ENCODE results near the gene SEPTIN5. TPM values are rescaled to one million over a fixed set of nuclear protein-coding genes. Genes with fewer than 3 reads are reported as not detected.

The SEPTIN5 gene
- total RNA-seq, 1 donor from 2014 or later = 5.0 TPM

DNA sequence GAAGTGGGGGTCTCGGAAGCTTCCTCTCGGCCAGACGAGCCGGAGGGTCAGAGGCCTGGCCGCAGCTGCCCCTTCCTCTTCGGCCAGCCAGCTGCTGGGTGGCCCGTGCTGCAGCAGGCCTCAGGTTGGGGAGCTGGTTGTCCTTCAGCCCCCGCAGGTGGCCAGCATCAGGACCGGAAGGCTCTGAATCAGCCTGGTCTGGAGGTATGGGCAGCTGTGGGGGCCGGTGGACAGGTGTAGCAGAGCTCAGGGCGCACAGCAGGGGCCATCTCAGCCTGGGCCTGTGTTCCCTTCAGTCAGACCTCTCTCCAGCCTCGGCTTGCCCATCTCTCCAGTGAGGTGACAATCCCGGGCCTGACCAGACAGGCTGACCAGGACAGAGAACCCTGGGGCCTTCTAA is 32.4 kb downstream of the SEPTIN5 start:
- no peaks in the 10 kb centered on the region for H3K9me3 ChIP-seq (ENCODE audit: low read depth)
- H3K4me1 ChIP-seq = peaks cover 12% of the 10 kb centered on the region
- no peak overlapping the region for H3K4me2 ChIP-seq
- H3K36me3 Mint-ChIP-seq = no peaks in the 10 kb centered on the region
- H3K4me1 Mint-ChIP-seq = peaks cover 4% of the 10 kb centered on the region
- no peaks in the 10 kb centered on the region for H3K79me2 ChIP-seq (ENCODE audit: low read depth)
- H3F3A ChIP-seq (ENCODE audit: low read depth) = peaks cover 4% of the 10 kb centered on the region
- no peak overlapping the region for H3K9ac ChIP-seq
- no peak overlapping the region for H3K27ac Mint-ChIP-seq
- H3K27ac ChIP-seq = no peak overlapping the region
- no peak overlapping the region for H3K4me3 ChIP-seq
- no peak for DNase-seq (ENCODE audit: low spot score)
- no peaks in the 10 kb centered on the region for H3K9me3 Mint-ChIP-seq
- H3K4me3 Mint-ChIP-seq = no peak overlapping the region
- H4K20me1 ChIP-seq (ENCODE audit: low read depth) = no peaks in the 10 kb centered on the region
- TF ChIP-seq EZH2phosphoT487 (IDR thresholded peaks at IDR 0.05) = no peak
- TF ChIP-seq, protein P1, sequence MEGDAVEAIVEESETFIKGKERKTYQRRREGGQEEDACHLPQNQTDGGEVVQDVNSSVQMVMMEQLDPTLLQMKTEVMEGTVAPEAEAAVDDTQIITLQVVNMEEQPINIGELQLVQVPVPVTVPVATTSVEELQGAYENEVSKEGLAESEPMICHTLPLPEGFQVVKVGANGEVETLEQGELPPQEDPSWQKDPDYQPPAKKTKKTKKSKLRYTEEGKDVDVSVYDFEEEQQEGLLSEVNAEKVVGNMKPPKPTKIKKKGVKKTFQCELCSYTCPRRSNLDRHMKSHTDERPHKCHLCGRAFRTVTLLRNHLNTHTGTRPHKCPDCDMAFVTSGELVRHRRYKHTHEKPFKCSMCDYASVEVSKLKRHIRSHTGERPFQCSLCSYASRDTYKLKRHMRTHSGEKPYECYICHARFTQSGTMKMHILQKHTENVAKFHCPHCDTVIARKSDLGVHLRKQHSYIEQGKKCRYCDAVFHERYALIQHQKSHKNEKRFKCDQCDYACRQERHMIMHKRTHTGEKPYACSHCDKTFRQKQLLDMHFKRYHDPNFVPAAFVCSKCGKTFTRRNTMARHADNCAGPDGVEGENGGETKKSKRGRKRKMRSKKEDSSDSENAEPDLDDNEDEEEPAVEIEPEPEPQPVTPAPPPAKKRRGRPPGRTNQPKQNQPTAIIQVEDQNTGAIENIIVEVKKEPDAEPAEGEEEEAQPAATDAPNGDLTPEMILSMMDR (IDR thresholded peaks at IDR 0.05) = no peak
- no peak for TF ChIP-seq EZH2 (IDR thresholded peaks at IDR 0.05)
- no peak overlapping the region for H2AFZ ChIP-seq (replicated peaks)
- H3K36me3 ChIP-seq = no peaks in the 10 kb centered on the region
- peaks cover 9% of the 10 kb centered on the region for H3K27me3 Mint-ChIP-seq (ENCODE audit: insufficient read depth, low read depth)
- peaks cover 15% of the 10 kb centered on the region for H3K27me3 ChIP-seq

DNA sequence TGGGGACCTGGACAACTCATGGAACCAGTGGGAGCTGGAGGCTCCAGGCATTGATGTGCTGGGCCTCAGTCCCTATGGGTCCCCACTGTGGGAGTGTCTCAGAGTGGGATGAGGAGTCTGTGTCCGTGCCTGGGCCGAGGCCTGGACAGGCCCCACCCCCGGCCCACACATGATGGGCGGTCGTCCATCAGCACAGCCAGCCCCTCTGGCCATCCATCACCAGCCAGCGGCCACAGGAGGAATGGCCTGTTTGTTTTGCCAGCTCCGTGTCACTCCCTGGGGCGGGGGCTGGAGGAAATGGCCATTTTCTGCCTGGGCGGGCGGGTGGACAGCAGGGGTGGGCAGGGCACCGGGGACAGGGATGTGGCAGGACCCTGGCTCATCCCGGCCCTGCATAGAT is 33.2 kb downstream of the SEPTIN5 start:
- H3K36me3 ChIP-seq = no peaks in the 10 kb centered on the region
- Mint-ChIP-seq H3K27ac (no peak overlapping the region), H3K27me3 (ENCODE audit: insufficient read depth, low read depth) (peaks cover 13% of the 10 kb centered on the region), H3K4me1 (peaks cover 4% of the 10 kb centered on the region), H3K9me3 (no peaks in the 10 kb centered on the region), H3K36me3 (no peaks in the 10 kb centered on the region), H3K4me3 (no peak overlapping the region)
- H3K4me1 ChIP-seq = peaks cover 12% of the 10 kb centered on the region
- no peaks in the 10 kb centered on the region for H4K20me1 ChIP-seq (ENCODE audit: low read depth)
- H3F3A ChIP-seq (ENCODE audit: low read depth) = peaks cover 4% of the 10 kb centered on the region
- H3K79me2 ChIP-seq (ENCODE audit: low read depth) = no peaks in the 10 kb centered on the region
- peaks cover 23% of the 10 kb centered on the region for H3K27me3 ChIP-seq
- H3K9me3 ChIP-seq (ENCODE audit: low read depth) = no peaks in the 10 kb centered on the region
- no peak overlapping the region for H2AFZ ChIP-seq (replicated peaks)
- H3K4me2 ChIP-seq = no peak overlapping the region
- H3K9ac ChIP-seq = no peak overlapping the region
- no peak for DNase-seq (ENCODE audit: low spot score)
- no peak overlapping the region for H3K27ac ChIP-seq
- TF ChIP-seq EZH2phosphoT487 (IDR thresholded peaks at IDR 0.05) (no peak), EZH2 (IDR thresholded peaks at IDR 0.05) (no peak)
- TF ChIP-seq, protein P1 (IDR thresholded peaks at IDR 0.05) = no peak
- no peak overlapping the region for H3K4me3 ChIP-seq

DNA sequence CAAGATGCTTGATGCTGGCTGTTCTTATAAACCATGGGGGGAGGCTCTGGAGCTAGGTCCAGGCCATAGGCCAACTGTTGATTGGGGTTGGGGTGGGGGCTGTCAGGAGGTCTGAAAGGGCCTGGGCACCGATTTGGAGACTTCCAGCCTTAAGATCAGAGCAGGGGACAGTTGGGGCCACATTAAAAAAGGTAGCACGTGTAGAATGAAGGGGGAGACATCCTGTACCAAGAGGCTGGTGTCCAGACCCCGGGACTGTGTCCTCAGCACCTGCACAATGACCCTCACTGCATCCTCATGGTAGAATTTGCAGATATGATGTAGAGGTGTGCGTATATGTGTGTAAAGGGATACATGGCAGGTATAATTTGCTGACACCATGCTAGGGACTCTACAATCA is 33.8 kb downstream of the SEPTIN5 start:
- no peak overlapping the region for H3K4me3 ChIP-seq
- H4K20me1 ChIP-seq (ENCODE audit: low read depth) = no peaks in the 10 kb centered on the region
- no peak for TF ChIP-seq EZH2phosphoT487 (IDR thresholded peaks at IDR 0.05)
- Mint-ChIP-seq H3K27ac (no peak overlapping the region), H3K4me1 (peaks cover 4% of the 10 kb centered on the region), H3K36me3 (no peaks in the 10 kb centered on the region), H3K27me3 (ENCODE audit: insufficient read depth, low read depth) (peaks cover 18% of the 10 kb centered on the region), H3K4me3 (no peak overlapping the region), H3K9me3 (no peaks in the 10 kb centered on the region)
- H3K9ac ChIP-seq = no peak overlapping the region
- no peaks in the 10 kb centered on the region for H3K79me2 ChIP-seq (ENCODE audit: low read depth)
- peaks cover 29% of the 10 kb centered on the region for H3K27me3 ChIP-seq
- no peak for DNase-seq (ENCODE audit: low spot score)
- no peak overlapping the region for H3K27ac ChIP-seq
- H3K36me3 ChIP-seq = no peaks in the 10 kb centered on the region
- H3F3A ChIP-seq (ENCODE audit: low read depth) = peaks cover 4% of the 10 kb centered on the region
- H3K4me1 ChIP-seq = peaks cover 12% of the 10 kb centered on the region
- no peak overlapping the region for H3K4me2 ChIP-seq
- no peak overlapping the region for H2AFZ ChIP-seq (replicated peaks)
- H3K9me3 ChIP-seq (ENCODE audit: low read depth) = no peaks in the 10 kb centered on the region

DNA sequence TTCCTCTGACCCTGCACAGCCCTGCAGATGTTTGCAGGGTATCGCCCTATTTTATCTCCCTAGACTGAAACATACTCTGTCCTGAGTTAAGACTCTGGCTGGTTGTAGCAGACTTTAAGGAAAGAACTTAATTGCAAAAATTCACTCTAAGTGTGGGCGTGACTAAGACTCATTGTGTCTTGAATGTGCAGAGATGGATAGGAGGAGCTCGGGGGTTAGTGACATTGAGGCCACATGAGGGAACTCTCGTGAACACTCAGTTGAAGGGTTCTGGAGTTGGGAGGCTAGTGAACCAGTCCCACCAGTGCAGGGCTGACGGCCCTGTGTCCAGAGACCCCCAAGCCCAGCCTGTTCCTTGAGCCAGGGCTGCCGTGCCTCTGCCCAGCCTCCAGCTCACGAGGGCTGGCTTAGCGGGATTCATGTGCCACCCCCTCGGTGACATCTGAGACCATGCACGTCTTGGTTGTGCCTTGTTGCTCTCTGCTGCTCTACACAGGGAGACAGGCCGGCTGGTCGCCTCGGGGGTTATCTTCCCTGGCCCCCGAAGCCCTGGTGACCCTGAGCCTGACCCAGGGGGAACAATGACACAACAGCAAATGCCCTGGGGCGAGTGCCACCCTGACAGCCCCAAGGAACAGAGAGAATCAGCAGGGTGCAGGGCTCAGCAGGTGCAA is 34.8 kb downstream of the SEPTIN5 start:
- peaks cover 4% of the 10 kb centered on the region for H3K4me1 Mint-ChIP-seq
- Histone ChIP-seq H3K4me1 (peaks cover 12% of the 10 kb centered on the region), H3K79me2 (ENCODE audit: low read depth) (no peaks in the 10 kb centered on the region), H3K4me3 (no peak overlapping the region), H3K9ac (no peak overlapping the region), H4K20me1 (ENCODE audit: low read depth) (peaks cover under 1% of the 10 kb centered on the region), H2AFZ (replicated peaks) (no peak overlapping the region), H3K9me3 (ENCODE audit: low read depth) (no peaks in the 10 kb centered on the region), H3K27ac (no peak overlapping the region), H3K4me2 (no peak overlapping the region), H3K27me3 (peaks cover 39% of the 10 kb centered on the region), H3K36me3 (no peaks in the 10 kb centered on the region), H3F3A (ENCODE audit: low read depth) (peaks cover 4% of the 10 kb centered on the region)
- TF ChIP-seq, protein P1 (IDR thresholded peaks at IDR 0.05) = no peak
- TF ChIP-seq EZH2phosphoT487 (IDR thresholded peaks at IDR 0.05) (no peak), EZH2 (IDR thresholded peaks at IDR 0.05) (no peak)
- no peaks in the 10 kb centered on the region for H3K36me3 Mint-ChIP-seq
- no peak overlapping the region for H3K4me3 Mint-ChIP-seq
- no peaks in the 10 kb centered on the region for H3K9me3 Mint-ChIP-seq
- DNase-seq (ENCODE audit: low spot score) = no peak
- peaks cover 28% of the 10 kb centered on the region for H3K27me3 Mint-ChIP-seq (ENCODE audit: insufficient read depth, low read depth)
- no peak overlapping the region for H3K27ac Mint-ChIP-seq
